DMS53 treated with DMSO at 0.1 percent for 48 hours (cell line): ENCODE measurements around the gene ZDHHC14.

Experiments
- DNase-seq: peaks from one replicate; lab custom pipeline; 2025; ENCODE audit not compliant: unreplicated experiment; lab: John Stamatoyannopoulos, UW

The ZDHHC14 gene

GRCh38 chr6:157593596-157593995, 212.6 kb downstream of the ZDHHC14 start:
- DNase-seq: no peak

DNA sequence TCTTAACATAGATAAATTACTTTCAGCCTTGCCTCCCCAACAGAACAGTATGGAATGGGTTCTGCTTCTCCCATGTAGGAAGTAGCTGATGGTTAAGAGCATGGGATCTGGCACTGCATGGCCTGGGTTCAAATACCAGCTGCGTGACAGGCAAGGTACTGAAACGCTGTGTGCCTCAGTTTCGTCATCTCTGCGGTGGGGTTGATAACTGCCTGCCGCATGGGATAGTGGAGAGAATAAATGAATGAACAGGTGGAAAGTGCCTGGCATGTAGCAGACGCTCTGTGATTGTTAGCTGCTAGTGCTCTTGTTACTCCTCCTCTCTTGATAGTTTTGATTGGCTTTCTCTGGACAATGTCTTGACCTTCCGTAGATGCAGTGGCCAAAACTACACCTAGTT, 213.3 kb downstream of the ZDHHC14 start:
- DNase-seq: no peak

DNA sequence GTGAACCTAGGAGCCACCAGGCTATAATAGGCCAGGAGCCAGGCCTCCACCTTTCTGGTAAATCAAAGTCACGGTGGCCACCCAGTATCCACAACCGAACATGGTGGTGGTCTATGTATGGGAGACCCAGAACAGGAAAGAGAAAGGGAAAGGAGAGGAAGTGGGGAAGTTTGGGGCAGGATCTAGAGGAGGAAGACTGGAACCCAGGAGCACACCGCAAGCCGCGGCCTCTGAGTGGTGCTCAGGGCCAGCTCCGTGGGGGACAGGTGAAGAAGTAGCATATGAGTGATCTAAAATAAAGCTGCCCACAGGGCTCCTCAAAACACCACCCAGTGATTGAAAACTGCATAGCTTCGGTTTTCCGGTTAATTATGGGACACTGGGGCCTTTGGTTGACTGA, 214.8 kb downstream of the ZDHHC14 start:
- DNase-seq: no peak

- DNase-seq: no peak
These were observed 215.5 kb downstream of the ZDHHC14 start for GRCh38 chr6:157596461-157596860.

- no peak for DNase-seq
These were observed 215.9 kb downstream of the ZDHHC14 start for GRCh38 chr6:157596886-157597285.

DNA sequence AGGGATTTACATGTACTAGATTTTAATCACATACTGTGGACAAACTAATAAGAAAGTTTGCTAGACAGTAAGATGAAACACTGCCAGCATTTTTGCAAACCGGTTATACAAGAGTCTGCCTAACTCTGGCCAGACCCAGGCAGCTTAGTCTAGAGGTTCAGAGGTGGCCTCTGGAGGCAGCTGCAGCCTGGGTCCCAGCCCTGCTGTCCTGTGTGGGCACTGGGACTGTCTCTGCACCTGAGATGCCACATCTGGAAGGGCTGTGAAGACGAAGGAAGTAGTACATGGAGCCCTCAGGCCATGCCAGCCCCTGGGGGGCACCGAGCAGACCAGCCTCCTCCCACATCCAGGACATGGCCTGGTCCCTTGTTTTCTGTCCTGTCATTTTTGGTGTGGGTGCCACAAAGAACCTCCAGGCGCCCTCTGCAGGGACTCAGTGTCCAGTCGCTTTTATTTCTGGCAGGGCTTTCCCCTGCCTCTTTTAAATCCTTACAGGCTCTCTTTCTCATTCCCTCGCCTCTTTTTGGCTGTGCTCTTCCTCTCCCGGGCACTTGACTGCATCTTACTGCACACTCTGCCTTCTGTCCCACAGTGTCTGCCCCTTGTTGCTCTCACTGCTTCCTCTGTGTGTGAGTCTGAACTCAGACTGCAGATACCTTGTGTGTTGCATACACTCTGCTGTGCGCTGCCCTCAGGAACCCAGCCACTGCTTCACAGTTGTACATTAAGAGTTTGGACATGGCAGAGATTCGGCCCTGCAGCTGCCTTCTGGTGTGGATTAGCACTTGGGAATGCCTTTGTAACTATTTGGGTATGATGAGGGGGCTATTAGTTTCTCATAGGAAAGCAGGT, 216.7 kb downstream of the ZDHHC14 start:
- DNase-seq: peak; percentile 0

GRCh38 chr6:157599191-157599590, 218.2 kb downstream of the ZDHHC14 start:
- DNase-seq: no peak

DNA sequence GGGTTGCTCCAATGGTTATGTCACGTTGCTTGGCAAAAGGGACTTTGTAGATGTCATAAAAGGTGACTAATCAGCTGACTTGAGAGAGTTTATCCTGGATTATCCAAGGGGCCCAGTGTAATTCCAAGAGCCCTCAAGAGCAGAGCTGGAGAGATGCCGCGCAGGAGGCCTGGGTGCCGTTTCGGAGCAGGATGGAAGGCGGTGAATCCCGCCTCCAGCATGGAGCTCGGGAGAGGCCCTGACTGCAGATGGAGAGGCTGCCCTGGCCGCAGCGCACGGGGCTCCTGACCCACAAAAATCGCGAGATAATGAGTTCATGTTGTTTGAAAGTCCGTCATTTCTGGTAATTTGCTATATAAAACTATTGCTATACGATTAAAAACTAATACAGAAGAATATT, 219.8 kb downstream of the ZDHHC14 start:
- DNase-seq: no peak

GRCh38 chr6:157602521-157603295, 221.7 kb downstream of the ZDHHC14 start:
- no peak for DNase-seq

GRCh38 chr6:157603314-157603940, 222.4 kb downstream of the ZDHHC14 start:
- no peak for DNase-seq

DNA sequence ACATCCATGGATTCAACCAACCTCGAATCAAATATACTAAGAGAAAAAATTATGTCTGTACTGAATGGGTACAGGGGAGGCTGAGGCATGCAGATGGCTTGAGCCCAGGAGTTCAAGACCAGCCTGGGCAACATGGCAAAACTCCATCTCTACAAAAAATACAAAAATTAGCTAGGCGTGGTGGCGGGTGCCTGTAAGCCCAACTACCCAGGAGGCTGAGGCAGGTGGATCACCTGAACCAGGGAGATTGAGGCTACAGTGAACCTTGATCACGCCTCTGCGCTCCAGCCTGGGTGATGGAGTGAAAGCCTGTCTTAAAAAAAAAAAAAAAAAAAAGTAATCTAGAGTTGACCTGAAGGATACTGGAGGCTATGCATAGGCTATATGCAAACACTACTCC, 223.0 kb downstream of the ZDHHC14 start:
- no peak for DNase-seq

DNA sequence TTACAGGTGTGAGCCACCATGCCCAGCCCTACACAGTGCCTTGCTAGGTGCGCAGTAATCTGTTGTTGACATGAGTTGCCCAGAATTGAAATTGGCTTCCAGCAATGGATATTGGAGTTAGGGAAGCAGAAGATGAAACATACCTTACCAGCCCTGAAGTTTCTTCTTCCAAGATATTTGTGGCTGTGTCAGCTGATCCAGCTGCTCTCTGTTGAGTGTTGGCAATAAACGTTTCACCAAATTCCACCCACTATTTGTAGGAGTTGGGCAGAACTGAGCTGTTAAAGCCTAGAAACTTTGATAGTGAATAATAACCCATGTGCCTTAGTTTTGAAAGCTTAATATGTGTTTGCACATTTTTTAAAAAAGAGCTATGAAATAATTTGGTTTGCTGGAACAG, 223.8 kb downstream of the ZDHHC14 start:
- DNase-seq: no peak

DNA sequence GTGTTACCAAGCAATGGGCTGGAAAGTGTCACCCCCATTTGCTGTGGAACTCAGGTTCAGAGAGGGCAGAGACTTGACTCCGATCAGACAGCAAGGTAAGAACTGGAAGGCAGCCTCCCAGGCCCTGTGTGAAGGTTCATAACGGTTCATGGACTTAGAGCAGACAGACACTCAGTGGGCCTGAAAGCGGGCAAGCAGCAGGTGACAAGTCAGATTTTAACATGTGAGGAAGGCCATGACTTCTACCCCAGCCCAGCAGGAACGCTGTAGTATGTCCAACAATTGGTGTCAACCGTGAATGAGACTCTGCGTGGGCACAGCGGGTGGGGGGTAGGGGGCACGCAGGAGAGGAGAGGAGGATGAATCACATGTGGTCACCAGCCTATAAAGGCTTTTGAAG, 224.5 kb downstream of the ZDHHC14 start:
- DNase-seq: no peak

DNA sequence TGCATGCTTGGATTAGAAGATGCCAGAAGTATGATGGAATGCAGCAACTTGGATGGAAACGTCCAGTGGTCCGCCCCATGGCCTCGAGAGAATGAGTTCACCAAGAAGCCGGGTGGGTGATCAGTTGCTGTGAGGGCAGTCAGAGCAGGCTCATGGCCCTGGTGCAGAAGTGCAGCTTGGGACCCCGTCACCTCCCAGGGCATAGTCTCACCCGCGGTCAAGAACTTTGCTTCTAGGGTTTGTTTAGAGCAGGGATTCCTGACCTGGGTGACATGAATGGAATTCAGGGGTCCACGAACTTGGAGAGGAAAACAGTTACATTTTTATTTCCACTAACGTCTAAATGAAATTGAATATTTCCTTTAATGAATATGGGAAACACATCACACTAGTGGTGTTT, 225.5 kb downstream of the ZDHHC14 start:
- DNase-seq: no peak

DNA sequence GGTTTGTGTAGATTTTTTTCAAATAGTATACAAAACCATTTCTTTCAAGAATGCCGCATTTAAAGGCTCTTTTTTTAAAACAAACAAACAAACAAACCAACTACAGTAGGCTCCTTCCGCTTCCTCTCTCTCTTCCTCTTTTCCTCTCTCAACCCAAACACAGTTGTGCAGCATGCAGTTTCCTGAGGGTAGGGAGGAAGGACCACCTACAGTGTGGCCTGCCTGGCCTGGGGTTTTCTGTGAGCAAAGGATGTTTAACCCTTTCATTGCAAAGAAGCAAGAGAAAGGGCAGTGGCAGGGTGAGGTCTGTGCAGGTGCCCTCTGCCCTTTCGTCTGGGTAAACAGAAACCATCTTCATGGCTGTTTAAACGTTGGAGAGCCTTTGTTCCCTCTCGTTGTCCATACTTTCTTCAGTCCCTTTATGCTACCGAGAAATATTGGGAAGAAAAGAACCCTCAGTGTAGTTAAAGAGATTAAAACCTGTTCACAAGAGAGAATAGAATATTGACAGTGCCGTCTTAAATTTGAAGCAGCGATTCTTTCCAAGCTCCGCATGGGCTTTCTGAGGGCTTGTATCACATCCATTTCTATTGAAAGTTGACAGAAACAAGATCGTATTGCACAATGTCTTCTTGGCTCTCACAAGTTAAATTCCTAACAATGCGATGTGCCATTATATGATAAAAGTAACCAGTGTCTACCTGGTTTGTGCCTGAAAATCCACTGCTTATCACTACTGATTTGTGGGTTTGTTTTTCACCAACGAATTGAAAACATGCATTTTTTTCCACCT, 226.5 kb downstream of the ZDHHC14 start:
- DNase-seq: no peak

DNA sequence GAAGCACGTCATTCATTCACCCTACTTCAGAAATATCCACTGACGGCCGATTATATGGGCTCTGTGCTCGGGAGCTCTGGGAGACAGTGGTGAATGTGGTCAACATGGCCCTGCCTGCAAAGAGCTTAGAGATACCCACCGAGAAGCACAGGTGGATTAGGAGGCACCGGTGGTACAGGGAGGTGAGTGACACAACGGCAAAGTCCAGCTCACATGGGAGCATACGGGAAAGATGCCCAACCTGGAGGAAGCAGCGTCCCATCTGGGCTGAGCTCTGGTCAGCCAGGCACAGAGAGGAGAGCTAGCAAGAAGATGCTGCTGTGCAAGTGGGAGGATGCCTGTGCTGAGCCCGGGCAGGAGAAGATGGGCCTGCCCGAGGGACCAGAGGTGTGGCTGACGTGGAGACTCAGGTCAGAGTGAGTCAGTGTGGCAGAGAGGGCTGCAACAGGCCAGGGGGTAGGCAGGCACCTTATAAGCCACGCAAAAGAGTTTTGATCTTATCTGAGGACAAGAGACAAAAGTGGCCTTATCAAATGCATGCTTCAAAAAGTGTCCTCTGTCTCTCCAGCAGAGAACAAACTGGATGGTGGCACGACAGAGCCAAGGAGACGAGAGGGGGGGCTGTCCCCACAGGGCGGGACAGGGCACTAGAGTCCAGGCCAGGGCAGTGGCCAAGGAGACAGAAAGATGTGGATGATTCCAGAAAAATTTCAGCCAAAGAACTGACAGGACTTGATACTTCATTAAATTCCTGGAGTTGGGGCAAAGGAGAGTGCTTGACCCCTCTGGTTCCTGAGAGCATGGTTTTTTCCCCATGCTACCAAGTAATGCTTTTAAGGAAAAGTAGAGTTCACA, 227.5 kb downstream of the ZDHHC14 start:
- DNase-seq: no peak

- no peak for DNase-seq
These were observed 228.1 kb downstream of the ZDHHC14 start for GRCh38 chr6:157609117-157609516.

DNA sequence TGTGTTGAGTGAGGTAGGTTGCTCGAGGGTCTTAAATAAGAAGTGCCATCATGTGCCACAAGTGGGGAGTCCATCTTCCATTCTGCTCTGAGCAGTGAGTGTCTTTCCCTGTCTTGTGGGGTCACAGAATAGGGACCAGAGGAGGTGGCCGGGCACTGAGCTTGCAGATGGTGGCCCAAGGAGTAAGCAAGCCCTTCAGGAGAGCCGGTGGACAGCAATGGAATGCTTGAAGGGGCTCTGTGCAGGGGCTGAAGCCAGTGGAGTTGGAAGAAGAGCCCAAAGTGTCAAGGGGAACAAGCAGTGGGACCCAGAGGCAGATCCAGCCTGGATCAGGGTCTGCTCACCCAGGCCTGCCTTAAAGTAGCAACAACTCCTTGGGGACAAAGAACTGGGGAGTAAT, 228.6 kb downstream of the ZDHHC14 start:
- no peak for DNase-seq

DNA sequence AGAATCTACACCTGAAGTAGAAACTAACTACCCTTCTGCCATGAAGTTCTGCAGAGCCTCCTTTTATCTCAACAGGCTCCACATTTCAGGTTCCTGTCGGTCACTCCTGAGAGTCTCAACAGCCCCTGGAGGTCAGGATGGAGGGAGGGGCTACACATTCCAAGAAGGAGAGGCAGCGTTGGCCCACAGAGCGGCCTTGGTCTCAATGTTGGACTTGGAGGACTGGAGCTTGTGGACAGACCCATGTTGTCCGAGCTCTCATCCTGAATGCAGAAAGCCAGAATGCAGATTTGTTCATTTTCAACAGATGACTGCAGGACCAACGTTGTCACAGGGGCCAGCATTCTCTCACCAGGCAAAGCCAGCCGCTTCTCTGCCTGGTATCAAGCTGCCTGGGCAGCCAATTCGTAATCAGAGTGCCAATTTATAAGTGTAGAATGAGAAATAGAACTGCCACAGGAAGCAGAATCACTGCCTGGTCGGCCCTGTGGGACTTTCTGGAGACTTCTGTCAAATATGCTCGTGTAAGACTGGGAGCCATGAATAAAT, 229.5 kb downstream of the ZDHHC14 start:
- no peak for DNase-seq

DNA sequence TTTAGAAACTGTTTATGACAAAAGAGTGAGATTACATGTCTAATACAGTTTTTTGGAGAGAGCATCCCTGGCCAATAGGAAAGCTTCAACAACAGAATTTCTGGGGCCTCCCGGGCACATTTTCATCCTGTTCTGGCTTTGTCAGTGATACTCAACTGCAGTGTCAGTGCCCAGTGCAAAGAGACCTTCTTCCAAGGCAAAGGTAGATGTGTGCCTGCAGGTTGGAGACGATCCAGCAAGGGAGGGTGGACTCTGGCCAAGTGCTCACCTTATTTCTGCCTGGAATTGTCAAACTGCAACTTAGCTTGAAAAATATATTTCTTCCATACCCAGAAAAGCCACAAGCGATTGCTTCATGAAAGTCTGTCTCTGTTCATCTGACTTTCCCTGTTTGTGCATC, 230.4 kb downstream of the ZDHHC14 start:
- no peak for DNase-seq
